ENCODE data around the gene RAB30. TPM values are rescaled to one million over a fixed set of nuclear protein-coding genes. Genes with fewer than 3 reads are reported as not detected.
"Not testable (repeated sequence)": the region's sequence is repeated elsewhere in the genome, so short reads cannot be mapped to it uniquely, and the experiment has no call there.

The RAB30 gene
- polyA plus RNA-seq, 1 donor from 2014 or later = 36.4 TPM

GRCh38 chr11:82974135-82974534 is 97.6 kb downstream of the RAB30 start:
- Histone ChIP-seq H3K4me2 (ENCODE audit: low read length) (no peak overlapping the region), H4K20me1 (ENCODE audit: insufficient read depth) (no peaks in the 10 kb centered on the region), H3K9me3 (ENCODE audit: low read length) (no peaks in the 10 kb centered on the region), H3K9me2 (ENCODE audit: insufficient read depth, low read length) (no peaks in the 10 kb centered on the region), H3K9ac (ENCODE audit: low read length) (no peak overlapping the region), H3K27ac (ENCODE audit: low read length) (no peak overlapping the region), H3F3A (ENCODE audit: insufficient read depth, low read length, poor library complexity, severe bottlenecking) (no peaks in the 10 kb centered on the region), H3K4me3 (ENCODE audit: low read length) (no peak overlapping the region), H3K36me3 (ENCODE audit: insufficient read depth, low read length) (no peaks in the 10 kb centered on the region), H3K79me2 (replicated peaks; ENCODE audit: insufficient read depth, low read length) (no peaks in the 10 kb centered on the region), H3K27me3 (ENCODE audit: insufficient read depth, low read depth, low read length) (no peaks in the 10 kb centered on the region), H2AFZ (ENCODE audit: low read depth, low read length) (no peak overlapping the region)
- TF ChIP-seq REST (IDR thresholded peaks at IDR 0.05; ENCODE audit: borderline replicate concordance) (no peak), TAF1 (IDR thresholded peaks at IDR 0.05; ENCODE audit: low read depth) (no peak), EP300 (conservative IDR thresholded peaks at IDR 0.05; ENCODE audit: poor library complexity, severe bottlenecking) (no peak), MXI1 (conservative IDR thresholded peaks at IDR 0.05; ENCODE audit: poor library complexity, severe bottlenecking) (no peak), CTCF (IDR thresholded peaks at IDR 0.05; ENCODE audit: poor library complexity, severe bottlenecking) (no peak), SMC3 (conservative IDR thresholded peaks at IDR 0.05; ENCODE audit: poor library complexity) (no peak), RAD21 (conservative IDR thresholded peaks at IDR 0.05) (no peak), POLR2AphosphoS5 (IDR thresholded peaks at IDR 0.05) (no peak), EZH2 (IDR thresholded peaks at IDR 0.05; ENCODE audit: borderline replicate concordance, insufficient read depth, low read length, poor library complexity, severe bottlenecking) (no peak)

- Histone ChIP-seq H3K27me3 (ENCODE audit: insufficient read depth, low read depth, low read length) (no peaks in the 10 kb centered on the region), H3K4me2 (ENCODE audit: low read length) (no peak overlapping the region), H2AFZ (ENCODE audit: low read depth, low read length) (no peak overlapping the region), H3K27ac (ENCODE audit: low read length) (no peak overlapping the region), H4K20me1 (ENCODE audit: insufficient read depth) (no peaks in the 10 kb centered on the region), H3K9me2 (ENCODE audit: insufficient read depth, low read length) (no peaks in the 10 kb centered on the region), H3K4me3 (ENCODE audit: low read length) (no peak overlapping the region), H3K36me3 (ENCODE audit: insufficient read depth, low read length) (no peaks in the 10 kb centered on the region), H3F3A (ENCODE audit: insufficient read depth, low read length, poor library complexity, severe bottlenecking) (no peaks in the 10 kb centered on the region), H3K9me3 (ENCODE audit: low read length) (no peaks in the 10 kb centered on the region), H3K79me2 (replicated peaks; ENCODE audit: insufficient read depth, low read length) (no peaks in the 10 kb centered on the region), H3K9ac (ENCODE audit: low read length) (no peak overlapping the region)
- TF ChIP-seq EZH2 (IDR thresholded peaks at IDR 0.05; ENCODE audit: borderline replicate concordance, insufficient read depth, low read length, poor library complexity, severe bottlenecking) = no peak
- TF ChIP-seq CTCF (IDR thresholded peaks at IDR 0.05; ENCODE audit: poor library complexity, severe bottlenecking) = no peak
- no peak for TF ChIP-seq REST (IDR thresholded peaks at IDR 0.05; ENCODE audit: borderline replicate concordance)
- TF ChIP-seq POLR2AphosphoS5 (IDR thresholded peaks at IDR 0.05) = no peak
- no peak for TF ChIP-seq RAD21 (conservative IDR thresholded peaks at IDR 0.05)
- no peak for TF ChIP-seq MXI1 (conservative IDR thresholded peaks at IDR 0.05; ENCODE audit: poor library complexity, severe bottlenecking)
- no peak for TF ChIP-seq TAF1 (IDR thresholded peaks at IDR 0.05; ENCODE audit: low read depth)
- TF ChIP-seq EP300 (conservative IDR thresholded peaks at IDR 0.05; ENCODE audit: poor library complexity, severe bottlenecking) = no peak
- no peak for TF ChIP-seq SMC3 (conservative IDR thresholded peaks at IDR 0.05; ENCODE audit: poor library complexity)
Observed at GRCh38 chr11:82972103-82972502, 99.6 kb downstream of the RAB30 start.

GRCh38 chr11:82971519-82971946 is 100.2 kb downstream of the RAB30 start:
- H3K79me2 ChIP-seq (replicated peaks; ENCODE audit: insufficient read depth, low read length); H3K27me3 ChIP-seq (ENCODE audit: insufficient read depth, low read depth, low read length); H3K9ac ChIP-seq (ENCODE audit: low read length): not testable (repeated sequence)

More at GRCh38 chr11:82971519-82971946, 100.2 kb downstream of the RAB30 start:
- H3K36me3 ChIP-seq (ENCODE audit: insufficient read depth, low read length); H3K9me2 ChIP-seq (ENCODE audit: insufficient read depth, low read length); H3K4me2 ChIP-seq (ENCODE audit: low read length); H3K27ac ChIP-seq (ENCODE audit: low read length); H3K9me3 ChIP-seq (ENCODE audit: low read length); H3K4me3 ChIP-seq (ENCODE audit: low read length); H3F3A ChIP-seq (ENCODE audit: insufficient read depth, low read length, poor library complexity, severe bottlenecking); H2AFZ ChIP-seq (ENCODE audit: low read depth, low read length); H4K20me1 ChIP-seq (ENCODE audit: insufficient read depth): not testable (repeated sequence)
